ENCODE results near the gene DXO. TPM values are rescaled to one million over a fixed set of nuclear protein-coding genes. Genes with fewer than 3 reads are reported as not detected.

DXO gene
- total RNA-seq, 1 experiment from 2014 or later = 16.4 TPM

- CTCF ChIA-PET = no interaction called here
- Histone ChIP-seq H3K4me1 (ENCODE audit: control insufficient read depth in 1 of 2, insufficient read depth in 2 of 2, low read length in 2 of 2) (peaks cover 7 to 31% of the 10 kb centered on the region in 2 experiments; a peak in 3 of 4 replicates), H3K27ac (ENCODE audit: low read depth, low read length) (no peak overlapping the region), H2AFZ (ENCODE audit: low read depth, low read length, poor library complexity, severe bottlenecking) (no peak overlapping the region), H3K9me3 (ENCODE audit: control insufficient read depth in 1 of 2, insufficient read depth in 1 of 2, low read depth in 1 of 2, low read length in 2 of 2) (no peaks in the 10 kb centered on the region), H3K36me3 (ENCODE audit: control insufficient read depth in 1 of 2, insufficient read depth in 2 of 2, low read length in 2 of 2) (peaks cover 11 to 26% of the 10 kb centered on the region in 2 experiments), H4K20me1 (ENCODE audit: insufficient read depth) (no peaks in the 10 kb centered on the region), H3K79me2 (ENCODE audit: insufficient read depth, low read length) (no peaks in the 10 kb centered on the region), H3K9me2 (ENCODE audit: insufficient read depth) (no peaks in the 10 kb centered on the region; the same call in 1 of the 2 replicates), H3K27me3 (ENCODE audit: insufficient read depth, low read length) (no peaks in the 10 kb centered on the region), H3K9ac (ENCODE audit: low read length) (no peak overlapping the region), H3K4me3 (replicated peaks in 1 of 2; ENCODE audit: low read depth in 1 of 2, low read length in 2 of 2) (no peak overlapping the region), H3K4me2 (ENCODE audit: low read length) (peak overlapping the region; percentile 47)
- ATAC-seq (peak; percentile 34), DNase-seq (ENCODE audit: low read depth, low spot score) (no peak)
- POLR2A ChIA-PET = interaction anchor here (0.7 kb wide), 1 partner anchor 10 kb away, joined by 3 read pairs; the partner anchor contains the start of genes NELFE and SKIC2
- TF ChIP-seq POLR2AphosphoS5 (IDR thresholded peaks at IDR 0.05; ENCODE audit: low read depth, low read length) (peak; percentile 57), CEBPB (IDR thresholded peaks at IDR 0.05; ENCODE audit: low read depth) (peak; percentile 73), MAX (IDR thresholded peaks at IDR 0.05) (peak; percentile 49; the same call in 1 of the 2 replicates), EZH2phosphoT487 (IDR thresholded peaks at IDR 0.05; ENCODE audit: borderline replicate concordance) (no peak), SIN3A (IDR thresholded peaks at IDR 0.05; ENCODE audit: low read depth) (no peak), EGR1 (IDR thresholded peaks at IDR 0.05; ENCODE audit: low read depth) (no peak)
- RAD21 ChIA-PET (ENCODE audit: low non-redundant PET in 1 of 2, low total read pairs in 2 of 2, uncharacterized antibody in 2 of 2, unreplicated experiment in 2 of 2) = no interaction called here
- intact Hi-C loops (cut with micrococcal nuclease) = no loop called here
- TSS peak; percentile 12 for BruUV-seq (replicated peaks)
Observed at GRCh38 chr6:31948753-31949413, 23.1 kb downstream of the DXO start.

DNA sequence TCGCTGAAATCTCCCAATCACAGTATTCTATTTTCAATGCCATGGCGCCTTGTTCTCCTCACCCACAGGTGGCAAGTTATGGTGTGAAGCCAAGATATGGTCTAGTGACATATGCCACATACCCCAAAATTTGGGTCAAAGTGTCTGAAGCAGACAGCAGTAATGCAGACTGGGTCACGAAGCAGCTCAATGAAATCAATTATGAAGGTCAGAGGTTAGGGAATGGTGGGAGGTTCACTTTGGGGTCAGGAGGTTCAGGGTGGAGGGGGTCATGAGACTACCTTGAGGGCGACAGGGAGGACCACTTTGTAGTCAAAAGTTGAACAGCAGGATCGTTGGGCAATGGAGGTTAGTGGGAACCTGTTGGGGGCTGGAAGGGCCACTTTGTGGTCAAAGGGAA lies 23.6 kb downstream of the DXO start:
- Histone ChIP-seq H2AFZ (ENCODE audit: low read depth, low read length, poor library complexity, severe bottlenecking) (no peak overlapping the region), H3K4me2 (ENCODE audit: low read length) (peak overlapping the region; percentile 47; the same call in 1 of the 2 replicates), H4K20me1 (ENCODE audit: insufficient read depth) (no peaks in the 10 kb centered on the region), H3K9ac (ENCODE audit: low read length) (no peak overlapping the region), H3K4me1 (ENCODE audit: control insufficient read depth in 1 of 2, insufficient read depth in 2 of 2, low read length in 2 of 2) (peaks cover 7 to 31% of the 10 kb centered on the region in 2 experiments; a peak in 3 of 4 replicates), H3K36me3 (ENCODE audit: control insufficient read depth in 1 of 2, insufficient read depth in 2 of 2, low read length in 2 of 2) (peaks cover 5 to 20% of the 10 kb centered on the region in 2 experiments), H3K27me3 (ENCODE audit: insufficient read depth, low read length) (no peaks in the 10 kb centered on the region), H3K9me3 (ENCODE audit: control insufficient read depth in 1 of 2, insufficient read depth in 1 of 2, low read depth in 1 of 2, low read length in 2 of 2) (no peaks in the 10 kb centered on the region), H3K27ac (ENCODE audit: low read depth, low read length) (no peak overlapping the region), H3K4me3 (replicated peaks in 1 of 2; ENCODE audit: low read depth in 1 of 2, low read length in 2 of 2) (no peak overlapping the region), H3K9me2 (ENCODE audit: insufficient read depth) (no peaks in the 10 kb centered on the region; the same call in 1 of the 2 replicates), H3K79me2 (ENCODE audit: insufficient read depth, low read length) (no peaks in the 10 kb centered on the region)
- TF ChIP-seq EZH2phosphoT487 (IDR thresholded peaks at IDR 0.05; ENCODE audit: borderline replicate concordance) = no peak
- CTCF ChIA-PET = no interaction called here
- no TSS peak for BruUV-seq (replicated peaks)
- ATAC-seq (no peak), DNase-seq (ENCODE audit: low read depth, low spot score) (no peak)
- RAD21 ChIA-PET (ENCODE audit: low non-redundant PET in 1 of 2, low total read pairs in 2 of 2, uncharacterized antibody in 2 of 2, unreplicated experiment in 2 of 2) = no interaction called here
- intact Hi-C loops (cut with micrococcal nuclease) = no loop called here
- POLR2A ChIA-PET = interaction anchor here (0.7 kb wide), 1 partner anchor 11 kb away, joined by 3 read pairs; the partner anchor contains the start of genes NELFE and SKIC2
